HG03139 (cell line): ENCODE measurements around the gene RIN2.

Experiments used
- ATAC-seq: cut with Tn5 transposase; IDR thresholded peaks from one replicate; pipeline ENCODE4 v1.9.1; 2021; ENCODE audit not compliant: unreplicated experiment

RIN2 gene

GRCh38 chr20:19764207-19764606 lies 6.1 kb downstream of the RIN2 start:
- no peak for ATAC-seq

- no peak for ATAC-seq
Measured at GRCh38 chr20:19765266-19765665, 7.2 kb downstream of the RIN2 start.

GRCh38 chr20:19765913-19766312 lies 7.9 kb downstream of the RIN2 start:
- no peak for ATAC-seq

- ATAC-seq = no peak
Measured at GRCh38 chr20:19767070-19767469, 9.0 kb downstream of the RIN2 start.

GRCh38 chr20:19768325-19768842 lies 10.3 kb downstream of the RIN2 start:
- no peak for ATAC-seq

GRCh38 chr20:19769507-19769906 lies 11.4 kb downstream of the RIN2 start:
- ATAC-seq = no peak

GRCh38 chr20:19770375-19770774 lies 12.3 kb downstream of the RIN2 start:
- no peak for ATAC-seq

GRCh38 chr20:19771031-19771430 lies 13.0 kb downstream of the RIN2 start:
- no peak for ATAC-seq

GRCh38 chr20:19773471-19773870 lies 15.4 kb downstream of the RIN2 start:
- ATAC-seq = no peak

- no peak for ATAC-seq
Measured at GRCh38 chr20:19774135-19774933, 16.3 kb downstream of the RIN2 start.

GRCh38 chr20:19775353-19776253 lies 17.5 kb downstream of the RIN2 start:
- no peak for ATAC-seq

- ATAC-seq = no peak
Measured at GRCh38 chr20:19777315-19777714, 19.3 kb downstream of the RIN2 start.

- no peak for ATAC-seq
Measured at GRCh38 chr20:19777981-19778380, 19.9 kb downstream of the RIN2 start.

- no peak for ATAC-seq
Measured at GRCh38 chr20:19778404-19778803, 20.3 kb downstream of the RIN2 start.

GRCh38 chr20:19779634-19780033 lies 21.6 kb downstream of the RIN2 start:
- ATAC-seq = no peak

- ATAC-seq = no peak
Measured at GRCh38 chr20:19780261-19780660, 22.2 kb downstream of the RIN2 start.

- ATAC-seq = no peak
Measured at GRCh38 chr20:19781235-19781634, 23.2 kb downstream of the RIN2 start.

GRCh38 chr20:19782669-19783068 lies 24.6 kb downstream of the RIN2 start:
- ATAC-seq = no peak

- no peak for ATAC-seq
Measured at GRCh38 chr20:19783966-19784401, 25.9 kb downstream of the RIN2 start.

- no peak for ATAC-seq
Measured at GRCh38 chr20:19784511-19785172, 26.6 kb downstream of the RIN2 start.
